WTC11 (cell line): ENCODE data around the gene MACF1.

Experiments used
- AR ChIP-seq: fragments of 250-450 bp; sonication (Bioruptor Pico); IDR thresholded peaks from 2 replicates; pipeline ENCODE4 v1.9.0; 2021; ENCODE audit warnings: mild to moderate bottlenecking
- ATF3 ChIP-seq: sonication (generic); formaldehyde crosslinking; conservative IDR thresholded peaks from 2 replicates; pipeline ENCODE4 v1.8.1; 2022; ENCODE audit warnings: mild to moderate bottlenecking, missing genetic modification reagents
- CREB1 ChIP-seq: sonication (generic); formaldehyde crosslinking; IDR thresholded peaks from 2 replicates; pipeline ENCODE4 v1.8.0; 2023; ENCODE audit warnings: mild to moderate bottlenecking, missing genetic modification reagents
- CREM ChIP-seq: sonication (generic); formaldehyde crosslinking; IDR thresholded peaks from 2 replicates; pipeline ENCODE4 v1.8.1; 2022; ENCODE audit warnings: mild to moderate bottlenecking, missing genetic modification reagents, moderate library complexity
- CTCF ChIP-seq: fragments of 200-600 bp; IDR thresholded peaks from 2 replicates; pipeline ENCODE4 v1.8.0; 2022; ENCODE audit warnings: antibody characterized with exemption
- E2F5 ChIP-seq: sonication (generic); formaldehyde crosslinking; IDR thresholded peaks from 2 replicates; pipeline ENCODE4 v1.8.1; 2022; ENCODE audit warnings: mild to moderate bottlenecking, moderate library complexity, missing genetic modification reagents
- FOXK1 ChIP-seq: sonication (generic); formaldehyde crosslinking; IDR thresholded peaks from 2 replicates; pipeline ENCODE4 v1.8.0; 2022; ENCODE audit warnings: mild to moderate bottlenecking, moderate library complexity, missing genetic modification reagents
- IRF1 ChIP-seq: sonication (generic); formaldehyde crosslinking; IDR thresholded peaks from 2 replicates; pipeline ENCODE4 v1.8.0; 2023; ENCODE audit warnings: missing genetic modification reagents
- JUN ChIP-seq: sonication (generic); formaldehyde crosslinking; IDR thresholded peaks from 2 replicates; pipeline ENCODE4 v1.8.0; 2023; ENCODE audit warnings: mild to moderate bottlenecking, missing genetic modification reagents
- NFYB ChIP-seq: sonication (generic); formaldehyde crosslinking; conservative IDR thresholded peaks from 2 replicates; pipeline ENCODE4 v1.8.0; 2022; ENCODE audit warnings: low read depth, missing genetic modification reagents
- NR3C1 ChIP-seq: sonication (generic); formaldehyde crosslinking; conservative IDR thresholded peaks from 2 replicates; pipeline ENCODE4 v1.8.1; 2023; ENCODE audit warnings: low read depth, mild to moderate bottlenecking, missing genetic modification reagents
- RELA ChIP-seq: sonication (generic); formaldehyde crosslinking; IDR thresholded peaks from 2 replicates; pipeline ENCODE4 v1.8.1; 2022; ENCODE audit warnings: missing genetic modification reagents, mild to moderate bottlenecking, borderline replicate concordance
- SP1 ChIP-seq: sonication (generic); formaldehyde crosslinking; conservative IDR thresholded peaks from 2 replicates; pipeline ENCODE4 v1.8.1; 2022; ENCODE audit warnings: missing genetic modification reagents
- USF2 ChIP-seq: sonication (generic); formaldehyde crosslinking; IDR thresholded peaks from 2 replicates; pipeline ENCODE4 v1.8.1; 2023; ENCODE audit warnings: mild to moderate bottlenecking, missing genetic modification reagents, moderate library complexity

- TF ChIP-seq SP1 (CRISPR knock-in tag) (no peak), CTCF (no peak), USF2 (CRISPR knock-in tag) (no peak), ATF3 (CRISPR knock-in tag) (no peak), NFYB (CRISPR knock-in tag) (no peak), FOXK1 (CRISPR knock-in tag) (no peak), AR (CRISPR knock-in tag) (no peak), E2F5 (CRISPR knock-in tag) (no peak), NR3C1 (CRISPR knock-in tag) (no peak), JUN (CRISPR knock-in tag) (no peak), CREB1 (CRISPR knock-in tag) (no peak), IRF1 (CRISPR knock-in tag) (no peak), RELA (CRISPR knock-in tag) (no peak), CREM (CRISPR knock-in tag) (no peak)
Measured at GRCh38 chr1:39391691-39392679, 187.5 kb downstream of the MACF1 start.
